Measurements from ENCODE around the gene SOX5. TPM values are rescaled to one million over a fixed set of nuclear protein-coding genes. Genes with fewer than 3 reads are reported as not detected.

Gene SOX5
- total RNA-seq, 1 experiment from 2014 or later, result 0.52 TPM

DNA sequence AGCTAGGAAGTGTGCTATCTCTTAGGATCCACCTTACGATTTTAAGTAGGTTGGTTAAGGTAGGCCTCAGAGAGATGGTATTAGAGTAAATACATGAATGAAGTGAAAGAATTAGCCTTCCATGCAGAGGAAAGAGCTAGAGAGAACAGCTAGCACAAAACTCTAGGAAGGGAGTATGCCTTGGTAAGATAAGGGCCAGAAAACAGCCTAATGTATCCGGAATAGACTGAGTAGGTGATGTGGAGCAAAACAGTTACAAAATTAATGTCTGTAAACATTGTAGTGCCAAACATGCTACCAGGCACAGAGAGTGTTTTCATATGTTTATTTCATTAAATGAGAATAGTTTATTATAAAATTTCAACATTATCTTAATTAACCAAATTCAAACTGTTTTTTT lies 315.1 kb downstream of the SOX5 start:
- no TSS peak for BruUV-seq (replicated peaks)
- ATAC-seq, result no peak
- H3K4me1 ChIP-seq (ENCODE audit: control insufficient read depth in 1 of 2, insufficient read depth in 2 of 2, low read length in 2 of 2), result no peaks in the 10 kb centered on the region
- DNase-seq (ENCODE audit: low read depth, low spot score), result no peak
- ChIA-PET CTCF (no interaction called here), POLR2A (no interaction called here), RAD21 (ENCODE audit: low non-redundant PET in 1 of 2, low total read pairs in 2 of 2, uncharacterized antibody in 2 of 2, unreplicated experiment in 2 of 2) (no interaction called here)
- H2AFZ ChIP-seq (ENCODE audit: low read depth, low read length, poor library complexity, severe bottlenecking), result no peak overlapping the region
- no peaks in the 10 kb centered on the region for H3K79me2 ChIP-seq (ENCODE audit: insufficient read depth, low read length)
- H3K4me3 ChIP-seq (replicated peaks in 1 of 2; ENCODE audit: low read depth in 1 of 2, low read length in 2 of 2), result no peak overlapping the region
- no peak overlapping the region for H3K27ac ChIP-seq (ENCODE audit: low read depth, low read length)
- intact Hi-C loops (cut with micrococcal nuclease), result no loop called here
- no peak overlapping the region for H3K4me2 ChIP-seq (ENCODE audit: low read length)
- no peaks in the 10 kb centered on the region for H3K36me3 ChIP-seq (ENCODE audit: control insufficient read depth in 1 of 2, insufficient read depth in 2 of 2, low read length in 2 of 2)
- H3K9me3 ChIP-seq (ENCODE audit: control insufficient read depth in 1 of 2, insufficient read depth in 1 of 2, low read depth in 1 of 2, low read length in 2 of 2), result peaks cover 7 to 22% of the 10 kb centered on the region in 2 experiments; a peak in 3 of 4 replicates
- H3K9ac ChIP-seq (ENCODE audit: low read length), result no peak overlapping the region
- no peaks in the 10 kb centered on the region for H3K27me3 ChIP-seq (ENCODE audit: insufficient read depth, low read length)
- no peaks in the 10 kb centered on the region for H4K20me1 ChIP-seq (ENCODE audit: insufficient read depth)
- TF ChIP-seq FOSL1 (IDR thresholded peaks at IDR 0.05; ENCODE audit: low read depth) (no peak), ELF1 (IDR thresholded peaks at IDR 0.05; ENCODE audit: borderline replicate concordance, low read depth) (no peak), YY1 (IDR thresholded peaks at IDR 0.05; ENCODE audit: extremely low read depth, insufficient replicate concordance, low read depth, low read length) (no peak), SRF (IDR thresholded peaks at IDR 0.05; ENCODE audit: low read depth) (no peak), CEBPB (IDR thresholded peaks at IDR 0.05; ENCODE audit: low read depth) (no peak), ZNF274 (IDR thresholded peaks at IDR 0.05; ENCODE audit: low read depth, low read length) (no peak), POLR2AphosphoS5 (IDR thresholded peaks at IDR 0.05; ENCODE audit: low read depth, low read length) (no peak), RAD21 (IDR thresholded peaks at IDR 0.05; ENCODE audit: low read depth) (no peak), POLR2A (IDR thresholded peaks at IDR 0.05; ENCODE audit: borderline replicate concordance, extremely low read depth, insufficient read depth, insufficient read length) (no peak), ZFX (IDR thresholded peaks at IDR 0.05) (no peak), JUND (IDR thresholded peaks at IDR 0.05) (no peak), SIN3A (IDR thresholded peaks at IDR 0.05; ENCODE audit: low read depth) (no peak), TCF7L2 (IDR thresholded peaks at IDR 0.05; ENCODE audit: borderline replicate concordance, extremely low read depth, insufficient read depth, insufficient read length) (no peak)
- TF ChIP-seq, protein P1, sequence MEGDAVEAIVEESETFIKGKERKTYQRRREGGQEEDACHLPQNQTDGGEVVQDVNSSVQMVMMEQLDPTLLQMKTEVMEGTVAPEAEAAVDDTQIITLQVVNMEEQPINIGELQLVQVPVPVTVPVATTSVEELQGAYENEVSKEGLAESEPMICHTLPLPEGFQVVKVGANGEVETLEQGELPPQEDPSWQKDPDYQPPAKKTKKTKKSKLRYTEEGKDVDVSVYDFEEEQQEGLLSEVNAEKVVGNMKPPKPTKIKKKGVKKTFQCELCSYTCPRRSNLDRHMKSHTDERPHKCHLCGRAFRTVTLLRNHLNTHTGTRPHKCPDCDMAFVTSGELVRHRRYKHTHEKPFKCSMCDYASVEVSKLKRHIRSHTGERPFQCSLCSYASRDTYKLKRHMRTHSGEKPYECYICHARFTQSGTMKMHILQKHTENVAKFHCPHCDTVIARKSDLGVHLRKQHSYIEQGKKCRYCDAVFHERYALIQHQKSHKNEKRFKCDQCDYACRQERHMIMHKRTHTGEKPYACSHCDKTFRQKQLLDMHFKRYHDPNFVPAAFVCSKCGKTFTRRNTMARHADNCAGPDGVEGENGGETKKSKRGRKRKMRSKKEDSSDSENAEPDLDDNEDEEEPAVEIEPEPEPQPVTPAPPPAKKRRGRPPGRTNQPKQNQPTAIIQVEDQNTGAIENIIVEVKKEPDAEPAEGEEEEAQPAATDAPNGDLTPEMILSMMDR (IDR thresholded peaks at IDR 0.05 in 2 of 3, conservative IDR thresholded peaks at IDR 0.05 in 1 of 3; ENCODE audit: borderline replicate concordance in 1 of 3, insufficient read depth in 1 of 3, low read depth in 2 of 3, low read length in 2 of 3), result no peak
- TF ChIP-seq, protein P2, sequence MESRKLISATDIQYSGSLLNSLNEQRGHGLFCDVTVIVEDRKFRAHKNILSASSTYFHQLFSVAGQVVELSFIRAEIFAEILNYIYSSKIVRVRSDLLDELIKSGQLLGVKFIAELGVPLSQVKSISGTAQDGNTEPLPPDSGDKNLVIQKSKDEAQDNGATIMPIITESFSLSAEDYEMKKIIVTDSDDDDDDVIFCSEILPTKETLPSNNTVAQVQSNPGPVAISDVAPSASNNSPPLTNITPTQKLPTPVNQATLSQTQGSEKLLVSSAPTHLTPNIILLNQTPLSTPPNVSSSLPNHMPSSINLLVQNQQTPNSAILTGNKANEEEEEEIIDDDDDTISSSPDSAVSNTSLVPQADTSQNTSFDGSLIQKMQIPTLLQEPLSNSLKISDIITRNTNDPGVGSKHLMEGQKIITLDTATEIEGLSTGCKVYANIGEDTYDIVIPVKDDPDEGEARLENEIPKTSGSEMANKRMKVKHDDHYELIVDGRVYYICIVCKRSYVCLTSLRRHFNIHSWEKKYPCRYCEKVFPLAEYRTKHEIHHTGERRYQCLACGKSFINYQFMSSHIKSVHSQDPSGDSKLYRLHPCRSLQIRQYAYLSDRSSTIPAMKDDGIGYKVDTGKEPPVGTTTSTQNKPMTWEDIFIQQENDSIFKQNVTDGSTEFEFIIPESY (IDR thresholded peaks at IDR 0.05; ENCODE audit: extremely low read depth, insufficient replicate concordance, low read length), result no peak
- TF ChIP-seq, protein P3, sequence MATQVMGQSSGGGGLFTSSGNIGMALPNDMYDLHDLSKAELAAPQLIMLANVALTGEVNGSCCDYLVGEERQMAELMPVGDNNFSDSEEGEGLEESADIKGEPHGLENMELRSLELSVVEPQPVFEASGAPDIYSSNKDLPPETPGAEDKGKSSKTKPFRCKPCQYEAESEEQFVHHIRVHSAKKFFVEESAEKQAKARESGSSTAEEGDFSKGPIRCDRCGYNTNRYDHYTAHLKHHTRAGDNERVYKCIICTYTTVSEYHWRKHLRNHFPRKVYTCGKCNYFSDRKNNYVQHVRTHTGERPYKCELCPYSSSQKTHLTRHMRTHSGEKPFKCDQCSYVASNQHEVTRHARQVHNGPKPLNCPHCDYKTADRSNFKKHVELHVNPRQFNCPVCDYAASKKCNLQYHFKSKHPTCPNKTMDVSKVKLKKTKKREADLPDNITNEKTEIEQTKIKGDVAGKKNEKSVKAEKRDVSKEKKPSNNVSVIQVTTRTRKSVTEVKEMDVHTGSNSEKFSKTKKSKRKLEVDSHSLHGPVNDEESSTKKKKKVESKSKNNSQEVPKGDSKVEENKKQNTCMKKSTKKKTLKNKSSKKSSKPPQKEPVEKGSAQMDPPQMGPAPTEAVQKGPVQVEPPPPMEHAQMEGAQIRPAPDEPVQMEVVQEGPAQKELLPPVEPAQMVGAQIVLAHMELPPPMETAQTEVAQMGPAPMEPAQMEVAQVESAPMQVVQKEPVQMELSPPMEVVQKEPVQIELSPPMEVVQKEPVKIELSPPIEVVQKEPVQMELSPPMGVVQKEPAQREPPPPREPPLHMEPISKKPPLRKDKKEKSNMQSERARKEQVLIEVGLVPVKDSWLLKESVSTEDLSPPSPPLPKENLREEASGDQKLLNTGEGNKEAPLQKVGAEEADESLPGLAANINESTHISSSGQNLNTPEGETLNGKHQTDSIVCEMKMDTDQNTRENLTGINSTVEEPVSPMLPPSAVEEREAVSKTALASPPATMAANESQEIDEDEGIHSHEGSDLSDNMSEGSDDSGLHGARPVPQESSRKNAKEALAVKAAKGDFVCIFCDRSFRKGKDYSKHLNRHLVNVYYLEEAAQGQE (IDR thresholded peaks at IDR 0.05; ENCODE audit: low read depth), result no peak
- TF ChIP-seq, protein P4, sequence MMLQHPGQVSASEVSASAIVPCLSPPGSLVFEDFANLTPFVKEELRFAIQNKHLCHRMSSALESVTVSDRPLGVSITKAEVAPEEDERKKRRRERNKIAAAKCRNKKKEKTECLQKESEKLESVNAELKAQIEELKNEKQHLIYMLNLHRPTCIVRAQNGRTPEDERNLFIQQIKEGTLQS (IDR thresholded peaks at IDR 0.05), result no peak
- TF ChIP-seq, protein P5, sequence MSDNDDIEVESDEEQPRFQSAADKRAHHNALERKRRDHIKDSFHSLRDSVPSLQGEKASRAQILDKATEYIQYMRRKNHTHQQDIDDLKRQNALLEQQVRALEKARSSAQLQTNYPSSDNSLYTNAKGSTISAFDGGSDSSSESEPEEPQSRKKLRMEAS (IDR thresholded peaks at IDR 0.05), result no peak
- no peaks in the 10 kb centered on the region for H3K9me2 ChIP-seq (ENCODE audit: insufficient read depth)
